ENCODE results near the gene CAMTA1.
A peak's percentile ranks its signal among the peaks of the same experiment; 100 is the strongest.

CAMTA1 gene

GRCh38 chr1:7511381-7511780, 726.1 kb downstream of the CAMTA1 start:
- DNase-seq: no peak

GRCh38 chr1:7513081-7513480, 727.8 kb downstream of the CAMTA1 start:
- peak; percentile 39 for DNase-seq

GRCh38 chr1:7515175-7515574, 729.9 kb downstream of the CAMTA1 start:
- DNase-seq: no peak

GRCh38 chr1:7515904-7516303, 730.6 kb downstream of the CAMTA1 start:
- no peak for DNase-seq

- DNase-seq: peak; percentile 25
Measured at GRCh38 chr1:7516341-7516740, 731.1 kb downstream of the CAMTA1 start.

GRCh38 chr1:7516929-7517328, 731.7 kb downstream of the CAMTA1 start:
- DNase-seq: no peak

- no peak for DNase-seq
Measured at GRCh38 chr1:7517611-7518330, 732.5 kb downstream of the CAMTA1 start.

- DNase-seq: no peak
Measured at GRCh38 chr1:7518411-7518810, 733.2 kb downstream of the CAMTA1 start.

- no peak for DNase-seq
Measured at GRCh38 chr1:7519181-7519860, 734.1 kb downstream of the CAMTA1 start.

- DNase-seq: no peak
Measured at GRCh38 chr1:7519861-7520395, 734.7 kb downstream of the CAMTA1 start.

GRCh38 chr1:7520496-7520895, 735.2 kb downstream of the CAMTA1 start:
- no peak for DNase-seq

GRCh38 chr1:7524341-7525337, 739.4 kb downstream of the CAMTA1 start:
- DNase-seq: no peak

- no peak for DNase-seq
Measured at GRCh38 chr1:7525338-7526063, 740.2 kb downstream of the CAMTA1 start.

- peak; percentile 71 for DNase-seq
Measured at GRCh38 chr1:7526196-7526866, 741.1 kb downstream of the CAMTA1 start.

- DNase-seq: peak; percentile 82
Measured at GRCh38 chr1:7526867-7527732, 741.8 kb downstream of the CAMTA1 start.

- no peak for DNase-seq
Measured at GRCh38 chr1:7527733-7528045, 742.4 kb downstream of the CAMTA1 start.

GRCh38 chr1:7528386-7529198, 743.3 kb downstream of the CAMTA1 start:
- peak; percentile 51 for DNase-seq

- DNase-seq: no peak
Measured at GRCh38 chr1:7529917-7530316, 744.7 kb downstream of the CAMTA1 start.

GRCh38 chr1:7531562-7532340, 746.5 kb downstream of the CAMTA1 start:
- no peak for DNase-seq

Measured in EL (cell line).